ENCODE results near the gene POLR1D. TPM values are rescaled to one million over a fixed set of nuclear protein-coding genes. Genes with fewer than 3 reads are reported as not detected.

The POLR1D gene, protein sequence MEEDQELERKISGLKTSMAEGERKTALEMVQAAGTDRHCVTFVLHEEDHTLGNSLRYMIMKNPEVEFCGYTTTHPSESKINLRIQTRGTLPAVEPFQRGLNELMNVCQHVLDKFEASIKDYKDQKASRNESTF
- 168 and 203 TPM in 2 replicates for total RNA-seq (2014; rRNA removed; shearing (Covaris generic))
- polyA plus RNA-seq (2015; cell fraction: cytosol; rRNA removed) = 232 and 263 TPM in 2 replicates
- polyA plus RNA-seq (2015; cell fraction: nucleus; rRNA removed) = 104 and 118 TPM in 2 replicates

DNA sequence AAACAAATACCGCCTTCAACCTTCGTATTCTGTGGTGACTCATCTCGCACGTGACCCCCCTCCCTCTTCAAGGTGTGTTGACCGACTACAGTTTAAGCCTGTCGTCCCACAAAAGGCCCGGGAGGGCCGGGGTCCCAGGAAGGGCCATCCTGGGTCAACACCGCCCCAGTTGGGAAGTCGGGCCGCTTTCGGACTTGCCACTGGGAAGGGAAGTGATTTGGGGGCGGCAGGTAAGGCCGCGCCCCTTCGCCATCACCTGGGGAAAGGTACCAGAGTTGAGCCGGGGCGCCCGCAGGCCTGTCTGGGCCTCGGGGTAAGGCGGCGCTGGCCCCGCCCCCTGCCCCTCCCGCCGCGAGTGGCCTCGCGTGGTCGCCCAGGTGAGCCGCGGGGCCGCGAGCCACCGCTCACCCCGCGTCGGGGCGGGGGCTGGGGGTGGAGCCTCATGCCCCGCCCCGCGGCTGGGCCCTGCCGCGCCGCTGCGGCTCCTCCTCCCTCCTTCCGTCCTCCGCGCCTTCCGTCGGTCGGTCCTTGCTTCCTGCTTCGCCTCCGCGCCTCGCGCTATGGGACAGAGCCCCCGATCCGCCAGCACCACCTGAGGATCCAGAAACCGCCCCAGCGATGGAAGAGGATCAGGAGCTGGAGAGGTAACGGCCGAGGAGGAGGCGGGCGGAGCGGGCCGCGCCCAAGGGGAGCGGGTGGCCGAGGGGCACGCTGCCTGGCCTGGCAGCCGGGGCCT, at the start of gene POLR1D:
Gene POLR1D (plus strand): TSS at position 527 of the 736 bp plus-strand sequence. CDS start 92 bp downstream, at position 619.
- DNase-seq (ENCODE audit: low read depth) = peak; percentile 79

DNA sequence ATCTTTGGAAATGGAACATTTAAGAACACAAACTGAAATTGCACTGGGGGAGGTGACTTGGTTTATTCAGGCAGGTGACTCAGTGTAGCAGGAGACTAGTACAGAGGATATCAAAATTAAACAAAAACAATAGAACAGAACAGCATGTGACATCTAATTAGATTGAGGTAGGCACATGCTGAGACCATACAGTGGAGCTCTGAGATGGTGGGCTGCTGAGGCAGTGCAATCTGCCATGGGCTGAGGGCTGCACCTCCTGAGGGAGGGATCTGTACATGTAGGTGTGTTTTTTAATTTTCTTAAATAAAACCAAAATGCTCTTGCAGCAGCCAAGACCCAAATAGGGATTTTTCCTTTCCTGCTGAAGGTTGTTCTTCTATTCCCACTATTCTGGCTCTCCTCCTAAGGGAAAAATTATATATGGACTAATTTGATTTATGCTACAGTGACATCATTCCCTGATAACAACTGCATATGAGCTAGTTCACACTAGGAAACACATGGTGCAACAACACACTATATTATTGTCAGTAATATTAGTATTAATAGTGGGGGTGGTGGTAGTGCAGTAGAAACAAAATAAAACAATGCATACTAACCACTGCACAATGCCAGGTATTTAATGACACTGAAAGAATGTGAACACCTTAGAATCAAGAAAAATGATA, 49.3 kb upstream of the POLR1D start:
- DNase-seq (ENCODE audit: low read depth) = no peak

DNA sequence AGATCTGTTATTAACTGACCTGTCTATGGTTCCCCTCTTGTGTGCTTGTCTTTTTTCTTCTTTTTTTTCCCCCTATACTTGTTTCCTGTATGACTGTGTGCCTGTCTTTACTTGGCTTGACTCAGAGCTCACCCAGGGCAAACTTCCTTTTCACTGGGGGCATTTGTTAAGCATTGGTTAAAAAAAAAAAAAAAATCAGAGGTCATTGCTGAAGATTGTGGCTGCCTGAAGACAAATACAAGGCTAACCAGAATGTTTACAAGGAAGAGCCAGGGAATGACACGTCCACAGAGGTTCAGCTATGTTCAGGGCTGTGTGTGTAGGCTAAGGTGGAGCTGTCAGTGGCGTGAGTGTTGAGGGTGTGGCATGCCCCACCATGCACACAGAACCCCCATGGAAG, 48.4 kb upstream of the POLR1D start:
- peak; percentile 96 for DNase-seq (ENCODE audit: low read depth)

DNA sequence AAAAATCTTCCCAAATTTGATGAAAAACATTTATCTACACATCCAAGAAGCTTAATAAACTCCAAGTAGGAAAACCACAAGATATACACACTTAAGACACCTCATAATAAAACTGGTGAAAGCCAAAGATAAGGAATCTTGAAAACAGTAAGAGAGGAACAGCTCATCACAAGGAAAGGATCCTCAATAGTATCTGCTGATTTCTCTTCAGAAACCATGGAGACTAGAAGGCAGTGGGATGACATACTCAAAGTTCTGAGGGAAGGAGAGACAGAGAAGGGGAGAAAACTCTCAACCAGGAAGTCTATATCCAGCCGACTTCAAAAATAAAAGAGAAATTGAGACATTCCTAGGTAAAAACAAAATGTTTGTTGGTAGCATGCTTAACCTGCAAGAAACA, 47.0 kb upstream of the POLR1D start:
- DNase-seq (ENCODE audit: low read depth) = no peak

DNA sequence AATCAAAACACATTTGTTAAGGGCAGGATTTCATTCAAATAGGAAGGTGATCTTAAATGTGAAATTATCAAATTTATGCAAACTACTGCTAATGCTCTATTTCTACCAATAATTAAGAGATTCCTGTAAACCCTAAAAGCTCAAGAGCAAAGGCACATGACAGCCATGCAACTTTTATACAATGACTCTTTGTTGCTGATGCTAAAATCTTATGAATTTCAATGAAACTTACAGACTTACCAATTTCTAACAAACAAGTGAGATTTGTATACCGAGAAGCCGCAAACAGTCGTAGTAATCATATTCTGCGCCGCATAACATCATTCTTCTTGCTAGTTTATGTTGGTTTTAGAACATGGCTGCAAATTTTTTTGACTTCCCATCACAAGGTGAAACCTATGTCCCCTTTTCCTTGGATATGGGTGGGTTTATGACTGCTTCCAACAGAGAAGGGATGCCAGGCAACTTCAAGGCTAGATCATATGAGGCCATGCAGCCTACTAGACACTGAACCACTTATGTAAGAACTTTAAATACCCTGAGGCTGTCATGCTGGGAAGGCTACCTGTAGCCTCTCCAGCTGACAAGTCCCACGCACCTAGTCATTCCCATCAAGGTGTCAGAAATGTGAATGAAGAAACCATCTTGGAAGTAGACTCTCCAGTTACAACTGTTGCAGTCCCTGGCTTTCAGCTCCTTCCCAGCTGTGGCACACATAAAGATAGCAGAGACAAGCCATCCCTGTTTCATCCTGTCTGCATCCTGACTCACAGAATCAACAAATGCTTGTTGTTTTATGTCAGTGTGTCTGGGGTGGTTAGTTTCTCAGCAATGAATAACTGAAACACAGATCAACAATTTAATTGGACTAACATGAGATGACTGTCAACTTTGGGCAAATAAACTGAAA, 43.3 kb upstream of the POLR1D start:
- DNase-seq (ENCODE audit: low read depth) = peak; percentile 28

DNA sequence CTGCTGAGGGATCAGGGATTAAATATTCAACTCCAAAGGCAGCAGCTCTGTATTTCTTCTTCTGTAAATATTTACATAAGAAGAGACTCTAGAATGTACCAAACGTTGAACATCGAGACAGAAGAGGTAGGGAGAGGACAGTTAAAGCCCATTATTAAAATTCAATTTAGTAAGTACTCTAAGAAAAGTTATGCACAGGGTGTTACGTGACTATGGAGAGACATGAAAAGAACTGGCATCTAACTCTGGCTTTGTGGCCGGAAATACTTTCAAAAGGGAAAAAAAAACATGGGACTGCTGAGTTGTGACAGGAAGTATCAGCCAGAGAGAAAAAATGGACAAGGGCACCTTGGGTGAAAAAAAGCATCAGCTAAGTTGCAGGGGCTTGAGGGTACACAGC, 38.0 kb upstream of the POLR1D start:
- DNase-seq (ENCODE audit: low read depth) = peak; percentile 36

DNA sequence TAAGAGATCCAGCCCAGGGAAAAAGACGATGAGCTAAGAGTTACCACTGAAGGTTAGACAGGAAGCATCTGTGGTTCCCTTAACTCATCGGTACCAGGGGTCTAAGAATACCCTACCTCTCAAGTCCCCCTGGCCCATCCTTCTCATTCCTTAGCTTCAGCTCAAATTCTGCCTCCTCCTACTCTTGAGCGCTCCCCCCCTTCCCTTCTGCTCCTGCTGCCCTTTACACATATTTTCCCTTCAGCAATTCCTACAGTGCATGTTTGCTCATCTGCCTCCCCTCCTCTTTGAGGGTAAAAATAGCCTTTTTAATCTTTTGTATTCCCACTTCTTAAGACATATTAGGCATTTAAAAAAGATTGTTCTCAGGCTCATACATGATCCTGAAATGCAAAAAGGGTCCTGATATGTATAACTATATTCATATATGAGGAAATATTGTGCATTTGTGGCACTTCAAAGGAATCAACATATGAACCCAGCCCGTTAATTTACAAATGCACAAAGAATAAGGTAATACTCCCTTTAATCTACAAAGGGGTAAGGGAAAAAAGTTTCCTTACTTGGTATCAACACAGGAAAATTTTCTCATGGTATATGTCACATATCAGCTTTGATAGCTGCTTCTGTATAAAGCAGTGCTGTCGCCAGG, 34.5 kb upstream of the POLR1D start:
- no peak for DNase-seq (ENCODE audit: low read depth)

DNA sequence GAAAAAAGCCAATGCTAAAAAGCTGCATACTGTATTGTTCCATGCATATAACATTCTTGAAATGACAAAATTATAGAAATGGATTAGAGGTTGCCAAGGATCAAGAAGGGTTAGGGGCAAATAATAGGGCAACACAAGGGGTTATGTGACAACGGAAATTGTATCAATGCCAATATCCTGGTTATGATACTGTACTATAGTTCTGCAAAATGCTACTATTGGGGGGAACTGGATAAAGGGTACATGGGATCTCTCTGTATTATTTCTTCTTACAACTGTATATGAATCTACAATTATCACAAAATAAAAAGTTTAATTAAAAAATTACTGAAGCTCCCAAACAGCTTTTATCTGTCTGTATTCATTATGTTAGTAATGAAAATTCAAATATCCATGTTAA, 33.3 kb upstream of the POLR1D start:
- DNase-seq (ENCODE audit: low read depth) = no peak

DNA sequence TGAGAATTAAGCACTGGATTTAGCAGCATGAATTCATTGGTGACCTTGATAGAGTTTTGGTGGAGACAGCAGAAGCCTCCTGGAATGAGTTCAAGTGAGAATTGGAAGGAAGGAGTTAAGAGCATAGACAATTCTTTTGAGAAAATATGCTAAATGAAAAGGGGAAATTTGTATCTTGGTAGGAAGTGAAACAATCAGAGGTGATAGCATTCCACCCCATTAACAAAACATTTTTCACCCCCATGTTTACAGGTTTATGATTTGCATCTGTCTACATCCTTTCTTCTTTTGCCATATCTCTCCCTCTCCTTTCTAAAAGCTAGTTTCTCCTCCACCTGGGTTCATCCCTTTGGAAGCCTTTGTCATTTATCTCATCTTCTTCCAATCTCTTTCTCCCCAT, 28.8 kb upstream of the POLR1D start:
- DNase-seq (ENCODE audit: low read depth) = no peak

DNA sequence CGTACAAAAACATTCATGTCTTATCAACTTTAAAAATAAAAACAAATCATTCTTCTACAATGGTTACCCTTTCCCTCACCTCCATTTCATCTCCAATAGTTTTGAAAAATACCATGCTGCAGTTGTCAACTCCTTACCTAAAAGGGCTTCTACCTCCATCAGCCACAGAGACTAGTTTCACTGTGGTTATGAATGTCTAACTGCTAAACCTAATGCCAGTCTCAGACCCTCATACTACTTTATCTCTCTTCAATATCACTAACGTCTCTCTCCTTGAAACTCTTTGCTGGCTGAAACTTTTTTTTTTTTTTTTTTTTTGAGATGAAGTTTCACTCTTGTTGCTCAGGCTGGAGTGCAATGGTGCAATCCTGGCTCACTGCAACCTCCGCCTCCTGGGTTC, 28.4 kb upstream of the POLR1D start:
- DNase-seq (ENCODE audit: low read depth) = no peak

DNA sequence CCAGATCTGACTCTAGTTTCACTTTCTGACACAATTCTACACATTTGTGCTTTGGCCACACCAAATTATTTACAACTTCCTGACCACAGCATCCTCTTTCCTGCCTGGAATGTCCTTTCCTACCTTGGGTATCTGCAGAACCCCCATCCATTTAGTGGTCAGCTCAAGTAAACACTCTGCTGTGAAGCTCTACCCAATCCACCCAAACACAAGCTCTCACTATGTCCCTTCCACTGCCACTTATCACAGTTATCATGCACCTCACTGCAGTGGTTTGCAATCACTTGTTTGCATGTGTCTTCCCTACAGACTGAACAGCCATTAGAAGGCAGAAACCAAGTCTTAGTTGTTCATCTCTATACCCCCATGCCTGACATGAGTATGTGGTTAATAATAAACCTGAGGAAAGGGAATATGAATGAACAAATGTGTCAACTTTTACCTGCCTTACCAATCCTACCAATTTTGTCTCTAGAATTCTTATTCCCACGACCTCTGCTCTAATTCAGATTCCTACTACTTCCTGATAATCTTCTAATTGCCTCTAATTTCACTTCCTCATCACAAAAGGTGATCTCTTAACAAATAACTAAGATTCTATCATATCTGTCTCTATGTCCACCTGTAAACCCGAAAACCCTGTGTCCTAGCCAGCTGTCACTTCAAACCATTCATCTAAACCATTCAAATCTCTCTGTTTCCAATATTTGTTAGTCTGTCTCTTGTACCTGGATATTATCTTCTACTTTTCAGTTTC, 26.5 kb upstream of the POLR1D start:
- DNase-seq (ENCODE audit: low read depth) = peak; percentile 40

DNA sequence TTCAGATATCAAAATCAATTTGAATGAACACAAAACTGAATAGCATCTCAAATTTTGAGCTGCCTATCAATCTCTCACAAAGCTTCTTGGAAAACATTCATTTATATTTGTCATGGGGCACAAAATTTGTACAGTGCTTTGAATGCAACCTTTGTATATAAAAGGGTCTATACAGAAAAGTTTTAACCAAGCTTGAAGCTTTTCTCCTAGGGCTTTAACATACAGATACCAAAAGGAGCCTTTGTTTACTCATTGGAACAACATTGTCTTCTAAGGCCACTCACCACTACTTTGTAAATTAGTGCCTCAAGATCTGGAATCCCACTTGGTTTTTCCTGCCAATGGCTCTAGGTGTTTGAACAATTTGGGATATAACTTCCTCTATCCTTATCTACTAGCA, 22.6 kb upstream of the POLR1D start:
- DNase-seq (ENCODE audit: low read depth) = no peak

DNA sequence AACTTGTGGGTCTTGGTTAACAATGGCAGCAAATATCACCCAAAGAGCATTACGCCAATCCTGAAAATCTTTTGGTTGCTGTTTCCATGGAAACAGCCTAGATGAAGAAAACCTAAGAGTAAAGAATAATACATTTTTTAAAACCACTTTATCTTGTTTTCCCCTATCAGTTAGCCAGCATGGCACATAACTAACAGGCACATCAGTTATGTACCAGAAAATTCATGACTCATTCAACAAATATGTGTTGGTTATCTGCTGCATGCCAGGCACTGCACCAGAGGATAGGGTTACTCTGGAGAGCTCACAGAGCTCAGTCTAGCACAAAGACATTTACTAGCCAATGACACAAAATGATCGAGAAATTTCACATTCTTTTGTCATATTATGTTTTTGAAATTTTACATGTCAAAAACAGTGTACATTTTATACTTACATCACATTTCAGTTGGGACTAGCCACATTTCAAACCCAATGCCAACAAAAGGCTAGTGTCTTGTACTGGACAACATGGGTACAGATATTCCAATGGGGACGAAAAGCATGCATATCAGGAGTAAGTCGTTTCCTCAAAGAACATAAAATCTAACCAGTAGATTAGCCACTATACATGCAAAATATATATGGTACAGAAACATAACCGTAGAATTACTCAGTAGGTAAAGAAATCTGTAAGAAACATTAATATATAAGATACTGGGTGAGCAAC, 21.7 kb upstream of the POLR1D start:
- peak; percentile 84 for DNase-seq (ENCODE audit: low read depth)

DNA sequence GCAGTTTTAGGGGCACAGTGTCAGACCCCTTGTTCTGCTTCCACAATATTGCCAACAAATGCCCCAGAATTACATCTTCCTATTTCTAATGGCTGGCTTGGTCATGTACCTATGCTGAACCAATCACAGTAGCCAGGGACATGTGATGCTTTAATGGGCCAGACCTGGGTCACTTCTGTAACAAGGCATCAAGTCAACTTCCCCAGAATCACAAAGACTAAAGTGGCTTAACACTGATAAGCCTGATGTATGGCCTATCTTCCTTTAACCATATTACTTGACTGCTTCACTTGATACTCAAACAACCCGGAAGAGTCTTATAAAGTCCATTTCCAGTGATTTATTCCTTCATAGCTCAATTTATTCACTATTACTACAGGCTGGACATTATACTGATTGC, 21.0 kb upstream of the POLR1D start:
- no peak for DNase-seq (ENCODE audit: low read depth)

DNA sequence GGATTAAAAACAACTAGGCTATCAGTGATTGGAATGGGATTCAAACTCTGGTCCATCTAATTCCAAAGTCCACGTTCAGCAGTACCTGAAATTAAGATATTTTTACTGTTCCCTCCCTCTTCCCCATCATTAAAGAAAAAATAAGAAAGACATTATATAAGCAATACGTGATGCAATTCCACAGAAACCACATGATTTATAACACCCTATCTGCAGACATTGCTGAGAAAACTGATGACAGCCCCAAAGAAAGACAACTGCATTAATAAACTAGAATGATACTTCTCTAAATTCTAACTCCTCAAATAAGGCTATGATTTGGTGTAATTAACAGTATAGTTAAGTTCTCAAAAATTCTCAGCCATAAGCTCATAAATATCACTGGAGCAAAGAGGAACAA, 20.5 kb upstream of the POLR1D start:
- no peak for DNase-seq (ENCODE audit: low read depth)

DNA sequence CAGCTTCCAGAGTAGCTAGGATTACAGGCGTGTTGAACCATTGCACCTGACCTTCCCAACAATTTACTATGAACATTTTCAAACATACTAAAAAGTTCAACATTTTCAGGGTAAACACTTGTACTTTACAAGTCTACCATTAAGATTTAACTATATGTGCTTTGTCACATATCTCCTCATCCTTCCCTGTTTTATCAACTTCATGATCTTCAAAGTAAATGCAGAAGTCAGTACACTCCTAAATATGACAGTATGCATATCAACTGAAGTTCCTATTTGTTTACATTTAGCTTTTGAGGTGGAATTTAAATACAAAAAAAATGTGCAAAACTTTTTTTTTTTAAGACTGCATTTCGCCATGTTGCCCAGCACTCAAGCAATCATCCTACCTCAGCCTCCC, 19.9 kb upstream of the POLR1D start:
- no peak for DNase-seq (ENCODE audit: low read depth)

DNA sequence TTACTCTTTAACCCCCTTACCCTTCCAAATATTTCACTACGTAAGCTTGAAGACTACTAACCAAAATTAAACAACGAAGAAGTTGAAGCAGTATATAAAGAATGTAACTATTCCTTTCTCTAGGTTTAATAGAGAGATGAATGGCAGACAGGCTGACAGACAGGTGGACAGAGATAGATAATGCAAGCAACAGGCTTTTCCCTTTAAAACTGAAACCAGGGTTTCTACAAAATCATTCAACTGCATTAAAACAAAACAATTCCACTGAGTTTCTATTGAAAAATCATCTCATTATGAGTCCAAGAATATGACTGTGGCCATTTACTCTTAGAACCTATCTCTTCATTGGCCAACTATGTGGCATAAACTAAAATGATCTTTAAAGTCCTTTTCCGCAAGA, 16.6 kb upstream of the POLR1D start:
- DNase-seq (ENCODE audit: low read depth) = no peak

DNA sequence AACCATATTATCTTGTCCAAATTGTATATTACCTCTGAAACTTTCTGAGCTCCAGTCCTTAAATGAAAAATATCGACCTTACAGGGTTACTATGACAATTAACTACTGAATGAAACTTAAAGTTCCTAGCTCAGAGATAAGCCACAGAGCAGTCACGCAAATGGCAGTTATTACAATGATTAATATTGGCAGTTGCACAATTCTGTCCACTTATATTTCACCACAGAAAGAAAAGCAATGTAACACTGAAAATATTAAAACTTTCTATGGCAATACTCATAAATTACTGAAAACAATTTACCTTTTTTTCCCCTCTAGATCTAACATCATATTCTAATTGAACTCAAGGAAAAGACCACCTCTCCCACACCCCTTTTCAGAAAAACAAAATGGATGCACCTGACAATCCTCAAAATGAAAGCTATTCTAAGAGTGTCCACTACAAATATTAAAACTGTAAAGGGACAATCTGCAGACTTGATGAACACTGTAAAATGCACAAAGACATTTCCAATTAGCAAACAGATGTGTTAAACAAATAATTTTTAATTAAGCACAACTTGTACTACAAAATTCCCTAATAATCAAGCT, 16.0 kb upstream of the POLR1D start:
- DNase-seq (ENCODE audit: low read depth) = no peak

DNA sequence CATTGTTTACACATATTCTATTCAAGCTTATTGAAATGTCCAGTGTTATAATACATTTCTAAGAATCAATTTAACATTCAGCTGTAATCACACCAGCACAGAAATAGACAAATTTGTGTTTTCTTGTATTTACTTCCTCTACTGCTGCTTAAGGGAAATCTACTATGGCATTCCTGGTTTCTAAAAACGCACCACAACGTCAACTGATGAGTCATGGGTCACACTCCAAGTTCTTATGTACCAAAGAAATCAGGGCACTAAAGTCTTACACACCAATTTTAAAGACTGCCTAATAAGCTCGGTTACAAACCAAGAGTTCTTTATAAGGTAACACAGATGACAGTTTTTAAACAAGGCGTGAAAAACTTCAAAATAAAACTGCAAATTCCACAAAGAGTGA, 14.6 kb upstream of the POLR1D start:
- peak; percentile 74 for DNase-seq (ENCODE audit: low read depth)
